HEK293 (cell line): ENCODE data around the gene KCNK17.

Experiments
- REST ChIP-seq: fragments of 450-650 bp; formaldehyde crosslinking; IDR thresholded peaks from 2 replicates; pipeline ENCODE4 v1.5.1; 2016; ENCODE audit warnings: missing biosample characterization, missing genetic modification characterization
- SP3 ChIP-seq: fragments of 450-650 bp; formaldehyde crosslinking; IDR thresholded peaks from 2 replicates; pipeline ENCODE4 v1.5.1; 2016; ENCODE audit warnings: missing biosample characterization, missing genetic modification characterization
- ZBTB11 ChIP-seq: fragments of 450-650 bp; formaldehyde crosslinking; conservative IDR thresholded peaks from 2 replicates; pipeline ENCODE4 v1.5.1; 2016; ENCODE audit warnings: low read depth, missing biosample characterization, missing genetic modification characterization
- ZNF138 ChIP-seq: fragments of 450-650 bp; formaldehyde crosslinking; IDR thresholded peaks from 2 replicates; pipeline ENCODE4 v1.5.1; 2016; ENCODE audit warnings: missing biosample characterization, missing genetic modification characterization, borderline replicate concordance
- ZNF23 ChIP-seq: fragments of 450-650 bp; formaldehyde crosslinking; IDR thresholded peaks from 2 replicates; pipeline ENCODE4 v1.5.1; 2016; ENCODE audit warnings: missing biosample characterization, missing genetic modification characterization, borderline replicate concordance
- ZNF514 ChIP-seq: fragments of 450-650 bp; formaldehyde crosslinking; IDR thresholded peaks from 2 replicates; pipeline ENCODE4 v1.5.1; 2016; ENCODE audit warnings: missing biosample characterization, missing genetic modification characterization
- ZNF555 ChIP-seq: fragments of 450-650 bp; formaldehyde crosslinking; conservative IDR thresholded peaks from 2 replicates; pipeline ENCODE4 v1.5.1; 2017; ENCODE audit warnings: missing biosample characterization, mild to moderate bottlenecking, missing genetic modification characterization, inconsistent platforms
- ZXDB ChIP-seq: fragments of 450-650 bp; formaldehyde crosslinking; IDR thresholded peaks from 2 replicates; pipeline ENCODE4 v1.5.1; 2016; ENCODE audit warnings: missing biosample characterization, missing genetic modification characterization
- TF ChIP-seq, protein P1 (sequence below): fragments of 450-650 bp; formaldehyde crosslinking; IDR thresholded peaks from 2 replicates; pipeline ENCODE4 v1.5.1; 2016; ENCODE audit warnings: missing biosample characterization, missing genetic modification characterization
- TF ChIP-seq, protein P2 (sequence below): fragments of 450-650 bp; formaldehyde crosslinking; IDR thresholded peaks from 2 replicates; pipeline ENCODE4 v1.5.1; 2016; ENCODE audit warnings: missing biosample characterization, missing genetic modification characterization
- TF ChIP-seq, protein P3 (sequence below): fragments of 450-650 bp; formaldehyde crosslinking; IDR thresholded peaks from 2 replicates; pipeline ENCODE4 v1.5.1; 2016; ENCODE audit warnings: missing biosample characterization, missing genetic modification characterization

- TF ChIP-seq REST (tag by site-specific recombination) (no peak), ZNF138 (tag by site-specific recombination) (no peak), SP3 (tag by site-specific recombination) (no peak), ZBTB11 (tag by site-specific recombination) (no peak), ZNF23 (tag by site-specific recombination) (no peak), ZXDB (no peak), ZNF514 (tag by site-specific recombination) (no peak), ZNF555 (no peak)
- TF ChIP-seq, protein P1, sequence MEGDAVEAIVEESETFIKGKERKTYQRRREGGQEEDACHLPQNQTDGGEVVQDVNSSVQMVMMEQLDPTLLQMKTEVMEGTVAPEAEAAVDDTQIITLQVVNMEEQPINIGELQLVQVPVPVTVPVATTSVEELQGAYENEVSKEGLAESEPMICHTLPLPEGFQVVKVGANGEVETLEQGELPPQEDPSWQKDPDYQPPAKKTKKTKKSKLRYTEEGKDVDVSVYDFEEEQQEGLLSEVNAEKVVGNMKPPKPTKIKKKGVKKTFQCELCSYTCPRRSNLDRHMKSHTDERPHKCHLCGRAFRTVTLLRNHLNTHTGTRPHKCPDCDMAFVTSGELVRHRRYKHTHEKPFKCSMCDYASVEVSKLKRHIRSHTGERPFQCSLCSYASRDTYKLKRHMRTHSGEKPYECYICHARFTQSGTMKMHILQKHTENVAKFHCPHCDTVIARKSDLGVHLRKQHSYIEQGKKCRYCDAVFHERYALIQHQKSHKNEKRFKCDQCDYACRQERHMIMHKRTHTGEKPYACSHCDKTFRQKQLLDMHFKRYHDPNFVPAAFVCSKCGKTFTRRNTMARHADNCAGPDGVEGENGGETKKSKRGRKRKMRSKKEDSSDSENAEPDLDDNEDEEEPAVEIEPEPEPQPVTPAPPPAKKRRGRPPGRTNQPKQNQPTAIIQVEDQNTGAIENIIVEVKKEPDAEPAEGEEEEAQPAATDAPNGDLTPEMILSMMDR (tag by site-specific recombination) = no peak
- TF ChIP-seq, protein P2, sequence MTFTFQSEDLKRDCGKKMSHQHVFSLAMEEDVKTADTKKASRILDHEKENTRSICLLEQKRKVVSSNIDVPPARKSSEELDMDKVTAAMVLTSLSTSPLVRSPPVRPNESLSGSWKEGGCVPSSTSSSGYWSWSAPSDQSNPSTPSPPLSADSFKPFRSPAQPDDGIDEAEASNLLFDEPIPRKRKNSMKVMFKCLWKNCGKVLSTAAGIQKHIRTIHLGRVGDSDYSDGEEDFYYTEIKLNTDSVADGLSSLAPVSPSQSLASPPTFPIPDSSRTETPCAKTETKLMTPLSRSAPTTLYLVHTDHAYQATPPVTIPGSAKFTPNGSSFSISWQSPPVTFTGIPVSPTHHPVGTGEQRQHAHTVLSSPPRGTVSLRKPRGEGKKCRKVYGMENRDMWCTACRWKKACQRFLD (tag by site-specific recombination) = no peak
- TF ChIP-seq, protein P3, sequence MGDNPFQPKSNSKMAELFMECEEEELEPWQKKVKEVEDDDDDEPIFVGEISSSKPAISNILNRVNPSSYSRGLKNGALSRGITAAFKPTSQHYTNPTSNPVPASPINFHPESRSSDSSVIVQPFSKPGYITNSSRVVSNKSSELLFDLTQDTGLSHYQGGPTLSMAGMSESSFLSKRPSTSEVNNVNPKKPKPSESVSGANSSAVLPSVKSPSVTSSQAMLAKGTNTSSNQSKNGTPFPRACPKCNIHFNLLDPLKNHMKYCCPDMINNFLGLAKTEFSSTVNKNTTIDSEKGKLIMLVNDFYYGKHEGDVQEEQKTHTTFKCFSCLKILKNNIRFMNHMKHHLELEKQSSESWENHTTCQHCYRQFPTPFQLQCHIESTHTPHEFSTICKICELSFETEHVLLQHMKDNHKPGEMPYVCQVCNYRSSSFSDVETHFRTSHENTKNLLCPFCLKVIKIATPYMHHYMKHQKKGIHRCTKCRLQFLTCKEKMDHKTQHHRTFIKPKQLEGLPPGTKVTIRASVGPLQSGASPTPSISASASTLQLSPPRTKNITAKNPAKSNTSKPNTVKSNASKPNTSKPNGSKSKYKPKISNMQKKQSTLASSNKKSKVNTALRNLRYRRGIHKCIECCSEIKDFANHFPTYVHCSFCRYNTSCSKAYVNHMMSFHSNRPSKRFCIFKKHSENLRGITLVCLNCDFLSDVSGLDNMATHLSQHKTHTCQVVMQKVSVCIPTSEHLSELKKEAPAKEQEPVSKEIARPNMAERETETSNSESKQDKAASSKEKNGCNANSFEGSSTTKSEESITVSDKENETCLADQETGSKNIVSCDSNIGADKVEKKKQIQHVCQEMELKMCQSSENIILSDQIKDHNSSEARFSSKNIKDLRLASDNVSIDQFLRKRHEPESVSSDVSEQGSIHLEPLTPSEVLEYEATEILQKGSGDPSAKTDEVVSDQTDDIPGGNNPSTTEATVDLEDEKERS (tag by site-specific recombination) = no peak
These were observed 6.3 kb upstream of the KCNK17 start for GRCh38 chr6:39320363-39320984.
